Activated CD4-positive, CD25-positive, alpha-beta regulatory T cell treated with anti-CD3 and anti-CD28 coated beads, Interleukin-2, amount 50 U/mL, for 24 hours (primary cell): Measurements from ENCODE around the gene HAPLN2.
"Not testable (repeated sequence)": the region's sequence is repeated elsewhere in the genome, so short reads cannot be mapped to it uniquely, and the experiment has no call there.

Experiments
- ATAC-seq, 2 donors: fragments of 150-1000 bp; cut with Tn5 transposase; one replicate each; pipeline ENCODE4 v1.10.0; 2021; ENCODE audit warnings: mild to moderate bottlenecking in 1 of 2, moderate library complexity in 1 of 2

Gene HAPLN2

DNA sequence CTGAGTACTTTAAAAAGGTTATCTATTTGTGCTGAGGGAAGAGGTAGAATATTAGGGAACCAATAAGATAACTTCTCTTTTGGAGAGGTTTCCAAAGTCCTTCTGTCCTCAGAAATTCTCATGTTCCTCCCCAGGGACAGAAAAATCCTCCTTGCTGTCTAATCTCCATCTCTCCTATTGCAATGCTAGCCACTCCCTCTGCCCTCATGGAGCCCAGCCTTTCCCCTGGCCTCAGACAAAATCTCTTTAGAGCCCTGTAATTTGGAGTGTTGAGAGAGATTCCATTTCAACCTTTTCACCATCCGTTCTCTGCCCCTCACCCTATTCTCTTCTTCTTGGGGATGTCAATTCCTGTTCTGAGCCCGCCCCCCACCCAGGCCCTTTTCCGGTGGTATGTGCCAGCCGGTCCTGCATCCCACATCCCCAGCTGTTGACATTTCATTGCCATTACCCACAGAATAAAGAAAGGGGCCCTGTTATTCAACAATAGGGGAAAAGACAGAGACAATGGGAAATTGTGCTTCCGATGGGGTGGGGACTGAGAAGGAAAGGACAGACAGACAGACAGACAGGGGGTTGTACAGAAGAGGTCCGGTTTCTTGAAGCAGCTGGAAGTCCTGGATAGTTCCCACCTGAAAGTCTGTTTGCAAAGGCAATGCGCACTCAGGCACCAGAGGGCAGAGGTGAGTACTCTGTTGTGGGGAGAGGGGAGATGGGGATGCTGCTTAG lies at the start of gene HAPLN2:
Gene HAPLN2, plus strand, starts transcription at position 563 of the 729 bp plus-strand sequence. CDS start 4,076 bp downstream, outside the sequence.
- ATAC-seq, result no peak

DNA sequence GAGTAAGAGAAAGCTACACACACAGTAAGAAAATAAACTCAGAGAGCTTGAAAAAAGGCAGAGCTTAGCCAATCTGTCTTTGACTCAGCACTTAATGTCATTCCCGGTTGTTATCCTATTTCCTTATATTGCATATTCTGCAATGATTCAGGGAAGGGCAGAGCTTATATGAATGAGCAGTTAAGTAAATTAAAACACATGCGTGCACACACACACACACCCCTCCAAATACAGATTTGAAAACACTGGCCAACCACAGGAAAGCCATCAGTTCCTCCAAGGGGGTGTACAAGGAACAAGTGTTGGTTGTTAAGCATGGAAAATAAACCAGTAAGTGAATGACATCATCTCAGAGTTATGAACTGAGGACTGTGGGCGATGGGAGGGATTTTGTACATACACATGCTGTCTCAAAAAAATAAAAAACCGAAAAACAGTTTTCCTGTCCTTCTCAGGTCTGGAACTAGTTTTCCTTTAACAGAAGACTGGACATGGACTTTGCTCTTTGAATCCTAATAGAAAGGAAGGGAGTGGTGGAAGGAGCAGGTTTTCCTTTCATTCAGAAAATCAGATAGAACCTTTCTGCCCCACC lies 47.9 kb upstream of the HAPLN2 start:
- ATAC-seq, result no peak

- ATAC-seq, result peak; percentile 92 to 96
Observed at GRCh38 chr1:156571919-156572662, 47.1 kb upstream of the HAPLN2 start, which contains the start of gene IQGAP3. Gene IQGAP3, minus strand, starts transcription at chr1:156572565. Its CDS starts 36 bp downstream, at chr1:156572529.

DNA sequence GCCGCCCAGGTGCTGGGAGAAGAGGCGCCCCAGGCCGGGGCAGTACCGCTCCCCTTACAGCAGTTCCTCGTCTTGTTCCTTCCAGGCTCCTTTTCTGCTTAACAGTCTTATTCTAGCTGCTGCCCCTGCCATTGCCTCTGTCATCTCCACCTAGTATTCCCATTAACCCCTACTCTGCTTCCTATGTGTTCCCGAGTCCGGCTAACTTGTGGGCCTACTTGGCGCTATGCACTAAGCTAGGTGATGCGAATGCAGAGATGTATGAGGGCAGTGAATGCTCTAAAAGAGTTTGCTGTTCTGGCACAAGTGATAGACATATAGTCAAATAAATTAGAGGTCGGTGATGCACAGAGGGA lies 46.6 kb upstream of the HAPLN2 start:
- ATAC-seq, result no peak

- ATAC-seq, result no peak
Observed at GRCh38 chr1:156574039-156574633, 45.1 kb upstream of the HAPLN2 start.

GRCh38 chr1:156577550-156577949 lies 41.7 kb upstream of the HAPLN2 start:
- ATAC-seq, result no peak

GRCh38 chr1:156578055-156578454 lies 41.2 kb upstream of the HAPLN2 start:
- no peak for ATAC-seq

DNA sequence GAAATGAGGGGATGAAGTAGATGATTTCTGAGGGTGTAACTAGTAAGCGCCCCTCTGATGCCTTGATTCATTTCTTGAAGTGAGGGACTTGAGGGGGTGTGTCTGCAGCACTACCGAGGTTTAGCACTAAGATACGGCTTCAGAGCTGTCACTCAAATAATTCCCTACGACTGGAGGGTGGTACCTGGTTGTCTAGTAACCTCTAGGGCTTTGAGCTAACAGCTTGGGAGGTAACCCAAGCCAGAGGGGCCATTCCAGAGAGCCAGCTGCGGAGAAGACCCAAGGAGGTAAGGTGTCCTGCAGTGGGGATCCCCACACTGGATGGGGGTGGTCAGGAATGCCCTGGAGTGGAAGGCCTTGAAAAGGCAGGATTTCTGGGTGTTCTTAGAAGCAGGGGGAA lies 39.7 kb upstream of the HAPLN2 start, which contains the start of gene TTC24:
Gene TTC24, plus strand, starts transcription at position 252 of the 400 bp plus-strand sequence. CDS start 1,642 bp downstream, outside the sequence.
- no peak for ATAC-seq

GRCh38 chr1:156581661-156582387 lies 37.4 kb upstream of the HAPLN2 start:
- peak; percentile 45 to 64 for ATAC-seq

GRCh38 chr1:156582388-156583017 lies 36.7 kb upstream of the HAPLN2 start:
- ATAC-seq, result peak; percentile 13 to 25

DNA sequence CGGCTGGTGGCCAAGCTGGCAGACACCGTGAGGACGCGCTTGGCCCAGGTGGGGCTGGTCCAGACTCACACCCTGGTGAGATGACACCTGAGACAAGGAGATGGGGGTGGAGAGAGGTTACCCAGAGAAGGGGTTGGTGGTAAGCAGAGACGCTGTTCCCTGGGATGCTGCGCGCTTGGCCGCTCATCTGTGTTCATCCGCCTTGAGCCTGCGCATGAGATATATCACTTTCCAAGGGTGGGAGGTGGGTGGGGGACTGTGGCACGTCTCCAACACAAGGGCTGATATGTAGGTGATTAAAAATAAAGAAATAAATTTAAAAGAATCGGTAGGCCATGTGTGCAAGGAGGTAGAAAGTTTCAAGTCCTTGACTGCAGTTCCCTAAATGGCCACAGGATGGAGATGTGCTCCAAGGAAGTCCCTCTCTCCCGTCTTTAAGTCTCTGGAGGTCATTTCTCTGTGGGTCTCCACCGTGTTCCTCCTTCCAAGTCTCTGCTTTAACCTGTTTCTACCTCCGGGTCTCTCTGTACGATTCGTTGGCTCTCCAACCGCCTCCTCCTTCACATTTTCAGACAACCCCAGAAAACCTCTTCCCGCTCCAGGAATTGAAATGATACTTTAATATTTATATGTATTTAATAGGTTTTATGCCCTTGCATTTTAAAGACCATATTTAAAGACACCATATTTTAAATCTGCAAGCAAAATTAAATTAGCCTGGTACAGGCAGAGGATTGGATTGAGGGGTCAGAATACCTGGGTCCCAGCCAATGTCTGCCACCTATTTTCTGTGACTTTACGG lies 35.2 kb upstream of the HAPLN2 start:
- peak in 1 of 2 donors; percentile 56 for ATAC-seq

DNA sequence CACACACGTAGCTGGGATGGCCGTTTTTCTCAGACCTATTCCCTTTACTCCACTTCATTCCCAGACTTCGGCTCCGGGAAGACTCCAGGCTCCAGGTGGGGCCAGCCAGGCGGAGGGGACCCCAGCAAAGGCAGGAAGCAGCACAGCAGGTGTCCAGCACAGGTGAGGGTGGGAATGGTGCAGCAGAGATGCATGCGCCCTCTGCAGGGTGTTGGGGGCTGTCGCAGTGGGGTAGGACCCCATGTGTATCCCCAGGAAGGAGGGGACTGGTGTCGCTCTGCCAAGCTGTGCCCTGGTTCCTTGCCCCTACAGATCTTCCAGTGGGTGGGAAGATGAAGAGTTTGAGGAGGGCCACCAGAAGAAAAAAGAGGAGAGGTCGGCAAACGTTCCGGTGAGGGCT lies 34.4 kb upstream of the HAPLN2 start:
- no peak for ATAC-seq

DNA sequence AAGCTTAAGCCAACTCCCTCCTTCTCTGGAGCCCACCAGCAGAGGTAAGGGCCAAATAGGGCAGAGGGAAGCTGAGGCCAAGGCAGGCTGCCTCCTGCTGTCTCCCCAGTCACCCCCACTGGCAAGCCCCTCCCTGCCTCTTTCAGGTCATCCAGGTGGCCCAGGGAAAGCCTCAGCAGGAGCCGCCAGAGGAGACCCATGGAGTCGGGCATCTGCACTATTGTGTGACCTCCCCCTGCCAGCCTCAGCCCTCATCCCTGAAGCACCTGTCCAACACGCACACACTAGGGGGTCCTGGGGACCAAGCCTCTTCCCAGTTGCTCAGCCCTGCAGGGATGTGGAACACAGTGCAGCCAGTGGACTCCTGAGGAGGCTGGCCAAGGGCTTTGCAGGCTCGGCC lies 32.9 kb upstream of the HAPLN2 start:
- ATAC-seq, result no peak

DNA sequence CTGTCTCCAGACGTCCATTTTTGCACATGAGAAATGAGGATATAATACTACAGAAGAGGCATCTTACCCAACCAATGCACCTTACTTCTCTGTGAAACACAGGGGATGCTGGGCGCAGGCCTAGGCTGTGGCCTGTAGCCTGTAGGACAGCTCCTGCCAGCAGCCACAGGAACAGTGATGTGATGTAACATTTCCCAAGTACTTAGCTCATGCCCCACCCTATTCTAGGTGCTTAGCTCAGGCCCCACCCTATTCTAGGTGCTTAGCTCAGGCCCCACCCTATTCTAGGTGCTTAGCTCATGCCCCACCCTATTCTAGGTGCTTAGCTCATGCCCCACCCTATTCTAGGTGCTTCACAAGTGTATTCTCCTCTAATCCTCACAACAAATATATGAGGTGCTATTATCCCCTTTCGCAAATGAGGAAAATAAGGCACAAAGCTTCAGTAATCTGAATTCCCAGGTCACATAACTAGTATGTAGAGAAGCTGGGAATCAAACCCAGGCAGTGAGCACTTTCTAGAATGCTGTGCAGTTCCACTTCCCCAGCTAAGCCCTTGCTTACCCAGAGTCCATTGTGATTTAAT lies 32.2 kb upstream of the HAPLN2 start:
- ATAC-seq, result no peak

GRCh38 chr1:156587927-156588326 lies 31.3 kb upstream of the HAPLN2 start:
- ATAC-seq, result not testable (repeated sequence)

GRCh38 chr1:156589546-156589945 lies 29.7 kb upstream of the HAPLN2 start:
- no peak for ATAC-seq

- no peak for ATAC-seq
Observed at GRCh38 chr1:156590326-156591180, 28.7 kb upstream of the HAPLN2 start.

DNA sequence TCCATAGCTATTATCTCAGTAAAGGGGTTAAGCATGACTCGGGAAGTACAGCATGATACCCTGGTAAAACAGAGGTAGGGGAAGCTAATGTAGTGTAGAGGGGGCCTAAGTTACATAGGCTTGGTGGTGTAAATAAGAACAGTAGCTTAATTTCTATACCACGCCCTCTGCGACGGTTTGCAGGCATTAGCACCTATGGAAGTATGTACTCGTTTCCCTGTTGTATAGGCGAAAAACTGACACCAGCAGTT lies 28.1 kb upstream of the HAPLN2 start:
- peak in 1 of 2 donors; percentile 12 for ATAC-seq

DNA sequence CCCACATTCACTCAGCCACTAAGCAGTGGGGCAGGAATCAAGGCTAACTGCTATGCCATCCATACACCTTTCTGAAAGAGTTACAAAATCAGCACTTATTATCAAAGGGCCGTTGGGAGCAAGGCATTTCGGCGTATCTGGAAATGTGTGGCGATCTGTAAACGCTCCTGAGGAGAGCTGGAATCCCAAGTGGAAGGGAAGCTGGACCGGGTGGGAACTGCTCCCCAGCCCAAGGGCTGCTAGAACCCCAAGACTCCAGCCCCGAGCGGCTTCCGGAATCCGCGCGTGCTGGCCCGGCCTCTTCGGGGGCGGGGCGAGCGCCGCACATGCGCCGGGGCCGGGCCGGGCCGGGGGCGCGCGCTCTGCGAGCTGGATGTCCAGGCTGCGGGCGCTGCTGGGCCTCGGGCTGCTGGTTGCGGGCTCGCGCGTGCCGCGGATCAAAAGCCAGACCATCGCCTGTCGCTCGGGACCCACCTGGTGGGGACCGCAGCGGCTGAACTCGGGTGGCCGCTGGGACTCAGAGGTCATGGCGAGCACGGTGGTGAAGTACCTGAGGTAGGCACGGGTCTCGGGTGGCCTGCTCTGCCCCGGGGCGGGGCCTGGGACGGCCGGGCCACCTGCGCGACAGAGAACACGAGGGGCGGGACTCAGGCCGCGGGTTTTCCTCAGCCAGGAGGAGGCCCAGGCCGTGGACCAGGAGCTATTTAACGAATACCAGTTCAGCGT lies 27.6 kb upstream of the HAPLN2 start, which contains the start of gene NAXE:
Gene NAXE, plus strand, starts transcription at position 345 of the 726 bp plus-strand sequence. Its CDS starts 29 bp downstream, at position 374.
- ATAC-seq, result peak; percentile 93
